Measurements from ENCODE around the gene MBD3L5.
"Not testable (repeated sequence)": the region's sequence is repeated elsewhere in the genome, so short reads cannot be mapped to it uniquely, and the experiment has no call there.

MBD3L5 gene

DNA sequence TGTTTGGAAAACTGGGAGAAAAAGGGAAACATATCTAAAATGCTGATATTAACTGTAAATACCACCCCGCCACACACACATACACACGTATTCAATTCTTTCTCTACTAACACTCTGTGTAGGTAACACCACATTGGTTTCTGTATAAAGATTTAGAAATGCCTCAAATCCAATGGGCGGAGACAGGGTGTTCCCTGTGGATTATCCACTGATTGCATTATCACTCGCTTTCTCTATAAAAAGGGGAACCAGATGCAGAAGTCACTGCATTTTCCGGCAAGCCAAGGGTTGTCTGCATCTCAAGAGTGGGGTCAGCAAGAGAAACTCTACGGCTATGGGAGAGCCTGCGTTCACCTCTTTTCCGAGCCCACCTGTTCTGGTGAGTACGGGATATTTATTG is at the start of gene MBD3L5:
Gene MBD3L5 (plus strand): TSS at position 301 of the 400 bp plus-strand sequence. CDS start 34 bp downstream, at position 335.
- not testable (repeated sequence) for DNase-seq (ENCODE audit: low read depth)

GRCh38 chr19:6983448-6983847 is 46.9 kb upstream of the MBD3L5 start:
- no peak for DNase-seq (ENCODE audit: low read depth)

GRCh38 chr19:6987850-6988249 is 42.5 kb upstream of the MBD3L5 start:
- DNase-seq (ENCODE audit: low read depth) = no peak

- no peak for DNase-seq (ENCODE audit: low read depth)
Measured at GRCh38 chr19:6988257-6988656, 42.1 kb upstream of the MBD3L5 start.

- no peak for DNase-seq (ENCODE audit: low read depth)
Measured at GRCh38 chr19:6995054-6995453, 35.3 kb upstream of the MBD3L5 start.

GRCh38 chr19:6996810-6997209 is 33.6 kb upstream of the MBD3L5 start:
- no peak for DNase-seq (ENCODE audit: low read depth)

GRCh38 chr19:6997679-6998445 is 32.5 kb upstream of the MBD3L5 start:
- no peak for DNase-seq (ENCODE audit: low read depth)

GRCh38 chr19:6999933-7000332 is 30.4 kb upstream of the MBD3L5 start:
- DNase-seq (ENCODE audit: low read depth) = no peak

DNA sequence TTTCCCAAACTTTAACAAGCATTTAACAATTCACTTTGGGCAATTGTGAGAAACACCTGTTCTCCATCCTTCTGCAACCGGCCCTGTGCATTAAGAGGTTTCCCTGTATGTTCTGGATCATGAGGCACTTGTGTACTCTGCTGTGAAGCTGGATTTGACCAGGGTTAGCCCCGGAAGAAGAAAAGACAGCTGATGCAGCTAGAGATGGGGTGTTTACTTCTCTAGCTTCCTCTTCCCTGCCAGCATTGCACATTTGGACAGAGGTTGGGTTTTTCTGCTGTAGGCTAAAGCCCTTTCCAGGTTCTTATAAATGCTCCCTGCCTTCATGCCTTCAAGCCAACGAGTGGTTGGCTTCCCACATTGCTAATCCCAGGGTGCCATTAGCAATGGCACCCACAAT is 30.0 kb upstream of the MBD3L5 start:
- DNase-seq (ENCODE audit: low read depth) = no peak

DNA sequence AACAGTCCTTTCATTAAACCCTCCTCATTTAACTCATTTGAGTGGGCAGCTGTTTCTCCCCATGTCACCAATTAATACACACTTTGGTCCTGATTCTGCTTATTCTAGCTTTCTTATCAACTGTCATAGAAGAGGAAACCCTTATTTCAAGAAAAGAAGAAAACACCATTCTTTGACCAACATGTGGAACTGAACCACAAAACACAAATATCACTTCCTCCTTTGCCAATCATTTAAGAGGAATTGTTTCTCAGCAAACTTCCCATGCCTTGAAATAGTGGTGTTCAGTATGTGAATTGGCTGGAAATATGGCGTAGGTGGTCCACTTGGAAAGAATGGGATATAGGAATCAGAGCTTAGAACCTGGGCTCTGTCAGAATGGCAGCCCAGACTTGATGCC is 29.6 kb upstream of the MBD3L5 start:
- no peak for DNase-seq (ENCODE audit: low read depth)

- no peak for DNase-seq (ENCODE audit: low read depth)
Measured at GRCh38 chr19:7004313-7004931, 26.0 kb upstream of the MBD3L5 start.

GRCh38 chr19:7006135-7006704 is 24.2 kb upstream of the MBD3L5 start:
- DNase-seq (ENCODE audit: low read depth) = no peak

GRCh38 chr19:7007859-7008258 is 22.5 kb upstream of the MBD3L5 start:
- no peak for DNase-seq (ENCODE audit: low read depth)

DNA sequence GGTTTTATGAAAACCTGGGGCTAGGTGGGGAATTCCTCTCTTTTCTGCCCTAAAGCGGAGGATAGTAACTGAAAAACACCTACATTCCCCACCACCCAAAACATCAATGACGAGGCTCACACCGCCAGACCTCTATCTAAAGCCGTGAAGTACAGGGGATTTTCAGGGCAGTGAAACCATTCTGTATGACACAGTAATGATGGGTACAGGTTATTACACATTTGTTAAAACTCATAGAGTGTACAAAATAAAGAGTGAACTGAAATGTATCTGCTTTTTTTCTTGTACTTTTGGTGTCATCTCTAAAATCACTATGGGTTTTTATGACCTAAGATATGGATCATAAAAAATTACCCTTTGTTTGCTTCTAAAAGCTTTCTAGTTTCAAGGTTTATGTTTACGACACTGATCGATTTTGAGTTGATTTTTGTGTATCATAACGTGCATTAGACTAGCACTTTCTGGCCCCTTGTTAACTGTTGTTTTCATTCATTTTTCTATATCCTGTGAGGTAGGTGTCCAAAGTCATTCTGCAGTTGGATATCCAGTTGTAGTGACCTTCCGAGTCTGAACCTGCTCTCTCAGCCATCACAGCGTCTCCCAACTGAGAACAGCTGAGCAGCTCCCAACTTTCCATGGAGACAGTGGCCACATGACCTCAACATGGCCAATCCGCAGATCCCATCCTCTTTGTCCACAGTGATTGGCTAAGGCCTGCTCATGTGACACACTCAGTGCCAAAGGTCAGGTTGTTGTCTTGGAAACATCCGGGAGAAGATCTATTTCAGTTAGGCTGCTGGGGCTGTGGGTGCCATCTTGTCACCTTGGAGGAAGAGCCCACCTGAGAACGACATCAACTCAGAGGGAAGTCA is 19.4 kb upstream of the MBD3L5 start:
- DNase-seq (ENCODE audit: low read depth) = no peak

- DNase-seq (ENCODE audit: low read depth) = no peak
Measured at GRCh38 chr19:7013678-7014077, 16.7 kb upstream of the MBD3L5 start.

DNA sequence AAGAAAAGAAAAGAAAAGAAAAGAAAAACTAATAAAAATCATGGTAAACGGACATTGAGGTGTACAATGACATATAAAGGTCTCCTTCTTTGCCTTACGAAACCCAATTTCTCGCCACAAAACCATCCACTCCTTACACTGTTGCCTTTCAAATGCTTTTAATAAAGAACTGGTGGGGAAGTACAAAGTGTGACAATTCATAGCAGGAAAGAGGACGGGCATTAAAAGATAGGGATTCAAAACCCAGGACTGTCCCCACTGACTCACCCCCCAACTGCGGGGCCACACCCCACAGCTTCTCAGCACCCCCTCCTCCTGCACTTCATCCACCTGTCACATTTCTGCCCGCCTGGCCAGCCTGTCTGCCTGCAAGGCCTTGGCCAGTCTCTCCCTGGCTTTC is 11.6 kb upstream of the MBD3L5 start:
- no peak for DNase-seq (ENCODE audit: low read depth)

DNA sequence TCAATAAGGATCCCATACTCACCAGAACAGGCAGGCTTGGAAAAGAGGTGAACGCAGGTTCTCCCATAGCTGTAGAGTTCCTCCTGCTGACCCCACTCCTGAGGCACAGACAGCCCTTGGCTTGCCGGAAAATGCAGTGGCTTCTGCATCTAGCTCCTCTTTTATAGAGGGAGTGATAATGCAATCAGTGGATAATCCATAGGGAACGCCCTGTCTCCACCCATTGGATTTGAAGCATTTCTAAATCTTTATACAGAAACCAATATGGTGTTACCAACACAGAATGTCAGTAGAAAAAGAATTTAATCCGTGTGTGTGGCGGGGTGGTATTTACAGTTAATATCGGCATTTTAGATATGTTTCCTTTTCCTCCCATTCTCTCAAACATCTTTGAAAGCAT is 9.0 kb upstream of the MBD3L5 start, which contains the start of gene MBD3L2B:
Gene MBD3L2B (minus strand): TSS at position 101 of the 400 bp plus-strand sequence. CDS start 34 bp downstream, at position 67.
- not testable (repeated sequence) for DNase-seq (ENCODE audit: low read depth)

- DNase-seq (ENCODE audit: low read depth) = not testable (repeated sequence)
Measured at GRCh38 chr19:7028790-7029189, 1.6 kb upstream of the MBD3L5 start.

GRCh38 chr19:7040079-7040478 is 9.7 kb downstream of the MBD3L5 start, which contains the start of gene MBD3L4:
MBD3L4 (minus strand) TSS chr19:7040179; CDS start chr19:7040144, 35 bp downstream.
- not testable (repeated sequence) for DNase-seq (ENCODE audit: low read depth)

DNA sequence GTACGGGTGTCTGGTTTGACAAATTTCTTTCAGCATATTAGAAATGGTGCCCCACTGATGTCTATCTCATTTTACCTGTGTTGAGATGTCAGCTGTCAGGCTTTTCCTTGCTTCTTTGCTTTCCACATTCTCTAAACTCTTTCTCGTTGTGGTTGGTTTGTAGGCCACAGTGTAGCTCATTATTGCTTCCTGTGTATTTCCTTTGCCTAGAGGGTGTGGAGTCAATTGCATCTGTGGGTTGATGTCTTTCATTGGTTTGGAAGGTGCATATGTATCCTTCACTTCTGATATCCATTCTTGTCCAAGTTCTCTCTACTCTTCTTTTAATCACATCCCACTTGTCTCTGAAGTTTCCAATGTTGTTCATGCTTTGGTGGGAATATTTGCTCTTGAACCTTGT is 11.2 kb downstream of the MBD3L5 start:
- DNase-seq (ENCODE audit: low read depth) = not testable (repeated sequence)

GRCh38 chr19:7049021-7049420 is 18.6 kb downstream of the MBD3L5 start, which contains the start of gene MBD3L2:
MBD3L2 (plus strand) TSS chr19:7049321; CDS start chr19:7049374, 53 bp downstream.
- not testable (repeated sequence) for DNase-seq (ENCODE audit: low read depth)

GRCh38 chr19:7051421-7051820 is 21.0 kb downstream of the MBD3L5 start:
- DNase-seq (ENCODE audit: low read depth) = not testable (repeated sequence)

Measured in activated T-helper 9 cell treated with anti-CD3 and anti-CD28 coated beads, Interleukin-2, amount 50 U/mL, for 16 hours (primary cell).